Calu3 (cell line): ENCODE measurements around the gene OR4B1. TPM values are rescaled to one million over a fixed set of nuclear protein-coding genes. Genes with fewer than 3 reads are reported as not detected.
A peak's percentile ranks its signal among the peaks of the same experiment; 100 is the strongest.

Experiments
- BruUV-seq: library from RNA; stranded (reverse); fragments of 400-500 nt; replicated peaks from 2 replicates; lab custom pipeline; 2021; lab: Mats Ljungman, UMichigan
- CTCF ChIA-PET: fragments of 300-600 bp; sonication (Branson Sonifier 250); formaldehyde crosslinking; loops from one replicate; lab custom pipeline; 2022; ENCODE audit warnings: antibody characterized with exemption; lab: Charles Lee
- DNase-seq: peaks from one replicate; pipeline ENCODE4 v3.0.0; 2022
- H3K27ac Mint-ChIP-seq: one replicate; pipeline ENCODE4 v1.8.0; 2022; ENCODE audit warnings: mixed read lengths; ENCODE audit not compliant: unreplicated experiment
- H3K27me3 Mint-ChIP-seq: one replicate; pipeline ENCODE4 v1.8.0; 2022; ENCODE audit warnings: mixed read lengths; ENCODE audit not compliant: unreplicated experiment
- H3K36me3 Mint-ChIP-seq: one replicate; pipeline ENCODE4 v1.8.0; 2022; ENCODE audit warnings: mild to moderate bottlenecking, moderate library complexity, mixed read lengths; ENCODE audit not compliant: insufficient read depth, unreplicated experiment
- H3K4me1 Mint-ChIP-seq: one replicate; pipeline ENCODE4 v1.8.0; 2022; ENCODE audit warnings: mild to moderate bottlenecking, low read depth, mixed read lengths; ENCODE audit not compliant: unreplicated experiment
- H3K4me3 Mint-ChIP-seq: one replicate; pipeline ENCODE4 v1.8.0; 2022; ENCODE audit warnings: mild to moderate bottlenecking, low read depth, moderate library complexity, mixed read lengths; ENCODE audit not compliant: unreplicated experiment
- H3K9me3 Mint-ChIP-seq: one replicate; pipeline ENCODE4 v1.8.0; 2022; ENCODE audit warnings: low read depth, mixed read lengths; ENCODE audit not compliant: unreplicated experiment
- intact Hi-C: fragments of 100-400 bp; cut with micrococcal nuclease; formaldehyde crosslinking; loops from one replicate; pipeline ENCODE4 v1.10.0; 2022; ENCODE audit not compliant: unreplicated experiment
- total RNA-seq: library from RNA; stranded (reverse); gene quantifications from 2 replicates; pipeline ENCODE4 v1.2.3, GENCODE V29; 2022
- TF ChIP-seq, protein P1 (sequence below): fragments of 200-600 bp; IDR thresholded peaks from one replicate; pipeline ENCODE4 v1.8.0; 2022; ENCODE audit warnings: antibody characterized with exemption; ENCODE audit not compliant: unreplicated experiment

OR4B1 gene
- total RNA-seq, 1 experiment from 2014 or later, result not detected

DNA sequence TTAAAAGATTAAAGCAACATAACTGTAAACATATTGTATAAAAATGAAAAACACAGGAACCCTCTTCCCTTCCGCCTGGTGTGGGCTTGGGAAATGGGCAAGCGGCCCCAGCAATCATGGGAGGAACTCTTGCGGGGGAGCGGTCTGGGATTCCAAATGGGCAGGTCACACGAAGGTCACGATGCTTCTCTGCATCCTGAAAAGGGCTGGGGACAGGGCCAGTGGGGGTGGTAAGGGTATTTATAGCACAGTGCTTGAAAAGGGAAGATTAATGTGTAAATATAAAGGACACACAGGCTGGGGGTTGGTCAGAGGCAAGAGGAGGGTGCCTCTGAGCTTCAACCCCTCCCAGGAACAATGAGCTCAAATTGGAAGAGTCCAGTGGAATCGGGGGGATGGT is 46.9 kb upstream of the OR4B1 start:
- H3K27me3 Mint-ChIP-seq, result no peaks in the 10 kb centered on the region
- H3K36me3 Mint-ChIP-seq, result peaks cover 15% of the 10 kb centered on the region
- no peaks in the 10 kb centered on the region for H3K9me3 Mint-ChIP-seq
- no peak overlapping the region for H3K4me3 Mint-ChIP-seq
- intact Hi-C loops, result loop anchor here (5.0 to 10.0 kb wide), 2 partner anchors 138 to 1355 kb away; partner anchors contain the start of gene OR4S1
- no peak overlapping the region for H3K27ac Mint-ChIP-seq
- DNase-seq, result no peak
- TF ChIP-seq, protein P1, sequence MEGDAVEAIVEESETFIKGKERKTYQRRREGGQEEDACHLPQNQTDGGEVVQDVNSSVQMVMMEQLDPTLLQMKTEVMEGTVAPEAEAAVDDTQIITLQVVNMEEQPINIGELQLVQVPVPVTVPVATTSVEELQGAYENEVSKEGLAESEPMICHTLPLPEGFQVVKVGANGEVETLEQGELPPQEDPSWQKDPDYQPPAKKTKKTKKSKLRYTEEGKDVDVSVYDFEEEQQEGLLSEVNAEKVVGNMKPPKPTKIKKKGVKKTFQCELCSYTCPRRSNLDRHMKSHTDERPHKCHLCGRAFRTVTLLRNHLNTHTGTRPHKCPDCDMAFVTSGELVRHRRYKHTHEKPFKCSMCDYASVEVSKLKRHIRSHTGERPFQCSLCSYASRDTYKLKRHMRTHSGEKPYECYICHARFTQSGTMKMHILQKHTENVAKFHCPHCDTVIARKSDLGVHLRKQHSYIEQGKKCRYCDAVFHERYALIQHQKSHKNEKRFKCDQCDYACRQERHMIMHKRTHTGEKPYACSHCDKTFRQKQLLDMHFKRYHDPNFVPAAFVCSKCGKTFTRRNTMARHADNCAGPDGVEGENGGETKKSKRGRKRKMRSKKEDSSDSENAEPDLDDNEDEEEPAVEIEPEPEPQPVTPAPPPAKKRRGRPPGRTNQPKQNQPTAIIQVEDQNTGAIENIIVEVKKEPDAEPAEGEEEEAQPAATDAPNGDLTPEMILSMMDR, result no peak
- CTCF ChIA-PET, result interaction anchor here (0.7 kb wide), 1 partner anchor 41 kb away, joined by 3 read pairs; no protein-coding TSS in a partner anchor
- H3K4me1 Mint-ChIP-seq, result no peaks in the 10 kb centered on the region
- TSS peak; percentile 25 for BruUV-seq

DNA sequence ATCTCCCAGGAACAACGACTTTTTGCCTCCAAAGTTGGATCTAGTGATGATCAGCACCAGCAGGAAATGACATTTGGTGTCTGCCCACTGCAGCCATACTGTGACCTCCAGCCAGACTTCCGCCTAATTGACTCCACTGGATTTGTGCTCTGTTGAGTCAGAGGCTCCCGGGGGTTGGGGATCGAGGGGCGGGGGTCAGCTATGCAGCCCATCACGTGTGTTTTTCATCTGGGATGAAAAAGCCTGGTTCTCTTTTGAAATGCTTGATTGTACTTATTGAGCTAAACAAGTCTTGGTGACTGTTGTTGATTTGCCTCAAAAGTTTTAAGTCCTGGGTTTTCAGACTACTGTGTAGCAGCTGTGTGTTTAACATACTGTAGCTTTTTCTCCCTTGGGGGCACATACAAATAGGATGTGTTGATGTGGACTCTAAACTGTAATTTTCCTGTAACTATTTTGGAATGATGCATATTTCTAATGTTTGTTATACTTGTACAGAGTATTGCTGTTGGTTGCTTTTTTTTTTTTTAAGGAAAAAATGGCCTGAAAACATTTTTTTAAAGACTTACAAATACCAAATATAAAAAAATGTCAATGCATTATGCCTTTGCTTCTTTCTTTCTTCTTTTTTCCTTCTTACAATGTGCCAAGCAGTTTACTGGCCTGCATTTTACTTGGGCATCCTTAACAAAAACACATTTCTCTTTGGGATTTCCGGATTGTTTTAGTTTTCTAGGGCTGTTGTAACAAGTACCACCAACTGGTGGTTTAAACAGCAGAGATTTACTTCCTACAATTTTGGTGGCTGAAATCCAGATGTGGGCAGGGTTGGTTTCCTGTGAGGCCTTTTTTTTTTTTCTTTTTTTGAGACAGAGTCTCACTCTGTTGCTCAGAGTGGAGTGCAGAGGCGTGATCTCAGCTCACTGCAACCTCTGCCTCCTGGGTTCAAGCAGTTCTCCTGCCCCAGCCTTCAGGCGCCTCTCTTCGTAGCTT is 46.1 kb upstream of the OR4B1 start:
- H3K27ac Mint-ChIP-seq, result no peak overlapping the region
- TF ChIP-seq, protein P1, result no peak
- no peak overlapping the region for H3K4me3 Mint-ChIP-seq
- no peaks in the 10 kb centered on the region for H3K4me1 Mint-ChIP-seq
- no peak for DNase-seq
- BruUV-seq, result no TSS peak
- peaks cover 12% of the 10 kb centered on the region for H3K36me3 Mint-ChIP-seq
- CTCF ChIA-PET, result interaction anchor here (0.7 kb wide), 3 partner anchors 40 to 287 kb away, joined by 3 read pairs; no protein-coding TSS in a partner anchor
- H3K27me3 Mint-ChIP-seq, result no peaks in the 10 kb centered on the region
- intact Hi-C loops, result loop anchor here (5.0 to 10.0 kb wide), 2 partner anchors 137 to 1354 kb away; partner anchors contain the start of gene OR4S1
- no peaks in the 10 kb centered on the region for H3K9me3 Mint-ChIP-seq

DNA sequence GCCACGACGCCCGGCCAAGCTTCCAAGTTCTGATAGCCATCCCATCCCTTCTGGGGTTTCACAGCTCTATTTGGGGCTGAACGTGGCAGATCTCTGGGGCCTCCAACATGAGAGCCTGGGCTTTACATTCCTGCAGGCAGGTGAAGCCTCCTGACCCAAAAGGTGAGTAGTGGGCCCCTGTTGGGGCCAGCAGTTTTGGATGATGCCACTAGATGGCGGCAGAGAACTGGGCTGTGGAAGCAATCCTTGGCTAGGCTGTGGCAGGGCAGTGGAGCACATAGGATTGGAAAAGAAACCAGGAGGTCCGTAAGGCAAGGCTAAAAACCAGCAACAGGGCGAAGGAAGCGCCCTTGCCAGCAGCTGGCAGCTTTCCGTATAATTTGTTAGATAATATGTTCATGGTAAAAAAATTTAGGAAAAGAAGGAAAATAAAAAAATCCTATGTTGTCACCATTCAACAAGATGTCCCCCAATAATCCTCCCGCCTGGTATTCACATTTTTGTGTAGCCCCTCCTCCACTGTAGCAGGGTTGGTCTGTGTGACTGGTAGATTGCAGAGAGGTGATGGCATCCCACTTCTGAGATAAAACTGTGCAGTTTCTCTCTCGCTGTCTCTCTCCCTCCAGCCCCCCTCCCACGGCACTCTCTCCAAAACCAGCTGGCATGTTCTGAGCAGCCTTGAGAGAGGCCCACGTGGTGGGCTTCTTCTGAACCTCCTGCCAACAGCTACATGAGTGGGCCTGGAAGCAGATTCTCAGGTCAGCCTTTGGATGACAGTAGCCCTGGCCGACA is 43.6 kb upstream of the OR4B1 start:
- H3K36me3 Mint-ChIP-seq, result no peaks in the 10 kb centered on the region
- CTCF ChIA-PET, result no interaction called here
- TF ChIP-seq, protein P1, result peak; percentile 91
- intact Hi-C loops, result loop anchor here (5.0 to 10.0 kb wide), 2 partner anchors 134 to 1352 kb away; partner anchors contain the start of gene OR4S1
- no peaks in the 10 kb centered on the region for H3K9me3 Mint-ChIP-seq
- no peak overlapping the region for H3K4me3 Mint-ChIP-seq
- H3K4me1 Mint-ChIP-seq, result no peaks in the 10 kb centered on the region
- peak; percentile 75 for DNase-seq
- BruUV-seq, result no TSS peak
- H3K27ac Mint-ChIP-seq, result no peak overlapping the region
- peaks cover 5% of the 10 kb centered on the region for H3K27me3 Mint-ChIP-seq

DNA sequence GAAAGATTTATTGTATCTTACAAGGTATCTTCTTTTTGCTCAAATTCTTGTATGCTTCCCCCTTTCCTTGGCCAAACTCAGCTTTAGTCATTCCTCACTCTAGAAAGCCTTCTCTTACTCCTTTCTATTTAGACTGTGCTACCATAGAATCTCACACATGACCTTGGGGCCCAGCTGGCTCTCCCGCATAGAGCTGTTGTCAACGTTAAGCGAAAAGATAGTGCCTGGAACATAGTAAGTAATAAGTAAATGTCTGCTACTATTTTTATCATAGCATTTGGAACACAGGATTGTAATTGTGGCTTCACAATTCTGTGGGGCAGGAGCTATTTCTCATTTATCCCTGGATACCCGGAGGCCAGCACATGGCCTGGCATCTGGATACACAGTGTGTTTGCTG is 38.9 kb upstream of the OR4B1 start:
- intact Hi-C loops, result loop anchor here (10.0 kb wide), 1 partner anchor 1347 kb away; no protein-coding TSS in a partner anchor
- Mint-ChIP-seq H3K27me3 (peaks cover 30% of the 10 kb centered on the region), H3K4me1 (no peaks in the 10 kb centered on the region), H3K36me3 (no peaks in the 10 kb centered on the region), H3K4me3 (no peak overlapping the region), H3K27ac (no peak overlapping the region), H3K9me3 (no peaks in the 10 kb centered on the region)
- no TSS peak for BruUV-seq
- TF ChIP-seq, protein P1, result no peak
- CTCF ChIA-PET, result no interaction called here
- no peak for DNase-seq
